HG02870 (cell line): Measurements from ENCODE around the gene ABHD14A.

Experiments used
- ATAC-seq: cut with Tn5 transposase; IDR thresholded peaks from one replicate; pipeline ENCODE4 v1.9.1; 2021; ENCODE audit warnings: mild to moderate bottlenecking, moderate library complexity; ENCODE audit not compliant: unreplicated experiment

ABHD14A gene

GRCh38 chr3:51968883-51969678, 5.8 kb upstream of the ABHD14A start:
- no peak for ATAC-seq

GRCh38 chr3:51969841-51970240, 5.0 kb upstream of the ABHD14A start:
- no peak for ATAC-seq

- no peak for ATAC-seq
Observed at GRCh38 chr3:51970606-51971300, 4.1 kb upstream of the ABHD14A start.

- ATAC-seq, result no peak
Observed at GRCh38 chr3:51971350-51971749, 3.5 kb upstream of the ABHD14A start.

- peak; percentile 10 for ATAC-seq
Observed at GRCh38 chr3:51974277-51974962, 444 bp upstream of the ABHD14A start.

- ATAC-seq, result no peak
Observed at GRCh38 chr3:51975852-51976549, 1.1 kb downstream of the ABHD14A start.

GRCh38 chr3:51977446-51978142, 2.7 kb downstream of the ABHD14A start:
- no peak for ATAC-seq

GRCh38 chr3:51978143-51978502, 3.3 kb downstream of the ABHD14A start:
- ATAC-seq, result no peak

GRCh38 chr3:51980253-51980652, 5.4 kb downstream of the ABHD14A start:
- no peak for ATAC-seq

GRCh38 chr3:51982352-51982837, 7.5 kb downstream of the ABHD14A start:
- peak; percentile 38 for ATAC-seq

GRCh38 chr3:51982838-51983577, 8.1 kb downstream of the ABHD14A start, which contains the start of gene ACY1:
TSS of gene ACY1 (plus strand) at chr3:51983535. CDS start at chr3:51984065, 530 bp downstream.
- peak; percentile 74 for ATAC-seq

- no peak for ATAC-seq
Observed at GRCh38 chr3:51983578-51984268, 8.9 kb downstream of the ABHD14A start.

- ATAC-seq, result no peak
Observed at GRCh38 chr3:51984269-51984647, 9.4 kb downstream of the ABHD14A start.

GRCh38 chr3:51985063-51985462, 10.2 kb downstream of the ABHD14A start:
- ATAC-seq, result no peak

- no peak for ATAC-seq
Observed at GRCh38 chr3:51986010-51986947, 11.4 kb downstream of the ABHD14A start.

- no peak for ATAC-seq
Observed at GRCh38 chr3:51987568-51987967, 12.7 kb downstream of the ABHD14A start.

- no peak for ATAC-seq
Observed at GRCh38 chr3:51988286-51989146, 13.7 kb downstream of the ABHD14A start.
